Glomerular endothelial cell (primary cell): ENCODE data around the gene DNAH9. TPM values are rescaled to one million over a fixed set of nuclear protein-coding genes. Genes with fewer than 3 reads are reported as not detected.
"Not testable (repeated sequence)": the region's sequence is repeated elsewhere in the genome, so short reads cannot be mapped to it uniquely, and the experiment has no call there.

Experiments
- DNase-seq: peaks from one replicate; pipeline ENCODE4 v3.0.0-alpha.2; 2011; ENCODE audit warnings: low read depth, low spot score; ENCODE audit errors: extremely low read depth
- total RNA-seq: library from RNA; depleted of rRNA; stranded (reverse); fragments of >200 nt; gene quantifications from 2 replicates; pipeline ENCODE4 v1.2.3, GENCODE V29; 2015

The DNAH9 gene
- total RNA-seq, 1 donor from 2014 or later, result not detected

DNA sequence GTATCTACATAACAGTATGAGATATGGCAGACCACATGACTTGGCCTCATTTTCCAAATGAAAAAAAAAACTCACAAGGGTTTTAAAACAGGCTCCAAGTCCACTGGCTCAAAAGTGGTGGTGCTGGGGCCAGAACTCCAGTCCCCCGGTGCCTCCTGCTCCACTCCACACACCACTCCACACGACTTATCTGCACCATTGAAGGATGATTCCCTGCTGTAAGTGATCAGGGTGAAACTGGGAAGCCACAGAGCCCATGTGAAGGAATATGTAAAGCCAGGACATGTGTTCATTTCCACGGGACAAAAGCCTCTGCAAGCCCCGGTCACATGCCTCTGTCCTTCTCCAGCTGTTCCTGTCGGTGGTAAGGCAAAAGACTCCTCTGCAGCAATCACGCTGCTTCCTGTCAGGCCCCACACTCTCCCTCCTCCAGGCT lies 301.8 kb downstream of the DNAH9 start:
- no peak for DNase-seq

DNA sequence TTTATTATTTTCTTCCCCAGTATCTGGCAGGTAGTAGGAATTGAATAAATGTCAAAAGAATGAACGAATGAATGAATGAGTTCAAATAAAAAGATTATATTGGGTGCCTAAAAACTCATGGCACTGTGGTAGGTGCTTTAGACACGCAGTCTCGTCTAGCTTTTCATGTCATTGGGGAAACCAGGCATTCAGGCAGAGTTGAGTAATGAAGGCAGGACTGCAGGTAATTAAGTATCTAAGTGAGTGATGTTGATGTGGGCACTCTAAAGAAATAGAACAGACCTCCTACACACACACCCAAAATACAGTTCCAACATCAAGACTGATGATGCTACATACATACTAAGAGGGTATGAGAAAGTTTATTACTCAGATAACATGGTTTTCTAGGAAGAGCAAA lies 302.4 kb downstream of the DNAH9 start:
- no peak for DNase-seq

DNA sequence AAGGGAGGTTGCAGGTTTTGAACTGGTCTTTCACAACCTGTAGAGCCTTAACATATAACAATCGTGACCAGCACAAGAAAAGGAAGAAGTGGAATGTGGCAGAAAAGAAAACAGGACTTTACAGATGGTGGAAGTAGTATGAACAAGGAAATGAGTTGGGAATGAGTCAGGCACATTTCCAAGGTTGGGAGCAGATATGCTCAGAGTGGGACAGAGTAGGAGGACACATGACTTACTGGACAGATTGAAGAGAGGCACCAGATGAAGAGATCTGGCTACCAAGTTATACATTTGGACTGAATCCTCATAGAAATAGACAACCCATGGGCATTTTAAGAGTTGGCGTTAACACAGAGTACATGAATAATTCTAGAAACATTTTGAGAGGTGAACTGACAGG lies 303.7 kb downstream of the DNAH9 start:
- peak; percentile 42 for DNase-seq

DNA sequence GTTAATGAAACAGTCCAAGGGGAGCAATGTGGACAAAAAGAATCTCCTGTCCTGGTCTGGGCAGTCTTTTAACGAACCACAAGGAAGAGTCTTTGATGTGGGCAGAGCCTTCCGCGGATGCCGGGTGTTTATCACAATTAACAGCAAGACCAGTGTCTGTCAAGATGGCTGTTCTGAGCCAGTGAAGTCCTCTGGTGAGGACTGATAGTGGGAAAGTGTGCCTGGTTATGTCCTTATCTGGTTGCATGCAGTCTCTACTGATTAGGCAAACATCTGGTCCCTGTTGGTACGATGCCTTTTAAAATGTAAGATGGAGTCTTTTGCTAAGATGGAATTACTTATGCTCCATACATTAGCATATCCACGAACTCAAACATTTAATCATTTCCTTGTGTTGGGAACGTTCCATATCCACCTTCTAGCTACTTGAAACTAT lies 310.5 kb downstream of the DNAH9 start:
- no peak for DNase-seq

DNA sequence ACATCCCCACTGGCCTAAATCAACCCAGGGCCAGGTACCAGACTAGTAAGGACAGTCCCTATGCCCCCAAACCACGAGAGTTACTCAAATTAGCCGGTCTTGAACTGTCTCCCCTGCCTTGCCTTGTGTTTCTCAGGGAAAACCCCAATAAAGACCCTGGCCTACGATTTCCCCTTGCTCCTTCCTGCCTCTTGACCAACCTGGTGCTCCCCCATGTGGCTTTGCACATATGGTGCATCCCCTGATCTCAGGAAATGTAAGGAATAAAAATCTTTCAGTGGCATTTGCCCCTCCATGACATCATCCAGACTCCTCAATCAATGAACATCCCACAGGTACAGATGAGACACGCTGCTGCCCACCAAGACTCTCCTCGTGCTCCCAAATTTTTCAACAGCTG lies 311.1 kb downstream of the DNAH9 start:
- no peak for DNase-seq

DNA sequence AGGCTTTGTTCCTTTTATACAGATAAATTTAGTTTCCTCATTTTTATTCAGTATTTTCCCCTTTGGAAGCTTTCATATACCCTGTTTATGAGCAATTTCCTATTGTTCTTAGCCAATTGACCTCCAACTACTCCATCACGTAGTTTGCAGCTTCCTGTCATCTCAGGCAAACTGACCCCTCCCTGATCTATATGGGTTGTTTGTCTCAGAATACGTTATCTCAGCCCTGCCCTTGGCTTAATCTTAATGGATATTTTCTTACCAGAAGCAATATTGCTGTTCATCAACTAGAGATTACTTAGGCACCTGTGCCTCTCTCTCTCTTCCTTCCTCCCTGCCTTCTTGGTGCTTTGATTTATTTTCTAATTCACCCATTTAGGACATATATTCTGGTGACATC lies 317.8 kb downstream of the DNAH9 start:
- DNase-seq, result no peak

DNA sequence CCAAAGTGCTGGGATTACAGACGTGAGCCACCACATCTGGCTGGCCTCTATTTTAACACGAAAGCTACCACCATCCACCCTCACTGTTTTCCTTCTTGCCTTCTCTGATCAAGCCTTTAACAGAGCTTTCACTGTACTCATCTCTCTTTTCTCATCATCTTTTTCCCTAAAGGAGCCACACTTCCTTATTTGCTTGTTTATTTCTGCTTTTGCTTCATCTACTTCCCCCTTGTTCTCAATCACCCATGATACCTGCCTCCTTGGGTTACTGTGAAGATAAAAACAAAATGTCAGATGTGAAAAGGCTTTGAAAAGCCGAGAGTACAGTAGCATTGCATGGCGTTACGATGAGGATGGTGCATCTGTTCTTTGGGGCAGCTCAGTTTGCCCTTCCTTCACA lies 319.1 kb downstream of the DNAH9 start:
- DNase-seq, result no peak

DNA sequence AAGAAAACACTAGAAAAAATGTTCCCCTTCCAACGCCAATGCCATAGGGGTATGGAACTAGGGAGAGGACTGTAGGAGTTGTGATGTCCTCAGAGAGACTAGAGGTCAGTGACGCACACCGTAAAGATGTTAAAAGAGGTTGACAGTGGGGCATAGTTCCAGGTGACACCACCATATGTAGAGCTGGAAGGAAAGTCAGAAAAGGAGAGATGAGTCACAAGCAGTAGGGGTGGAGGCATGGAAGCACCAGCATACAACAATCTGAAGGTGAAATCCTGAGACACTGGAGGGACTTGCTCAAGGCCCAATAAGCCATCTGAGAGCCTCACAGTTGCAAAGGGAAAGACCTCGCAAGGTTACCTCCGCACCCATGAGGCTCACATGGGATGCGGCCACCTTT lies 323.0 kb downstream of the DNAH9 start:
- DNase-seq, result no peak

DNA sequence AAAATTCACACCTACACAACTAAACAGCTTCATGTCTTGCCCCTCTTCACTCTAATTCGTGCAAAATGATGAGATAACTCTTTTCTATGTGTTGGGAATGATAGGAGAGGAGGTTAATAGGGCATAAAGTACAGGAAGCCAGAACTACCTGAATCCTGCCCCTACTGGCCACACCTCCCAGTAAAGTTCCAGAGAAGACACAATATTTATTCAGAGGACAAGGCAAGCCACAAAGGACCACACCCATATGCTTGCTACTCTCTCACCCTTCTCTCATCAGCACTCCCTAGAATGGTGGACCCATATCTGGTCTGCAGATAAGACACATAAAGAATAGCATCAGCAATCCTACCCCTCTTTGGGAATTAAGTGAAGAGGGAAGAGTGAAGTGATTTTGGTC lies 324.4 kb downstream of the DNAH9 start:
- no peak for DNase-seq

DNA sequence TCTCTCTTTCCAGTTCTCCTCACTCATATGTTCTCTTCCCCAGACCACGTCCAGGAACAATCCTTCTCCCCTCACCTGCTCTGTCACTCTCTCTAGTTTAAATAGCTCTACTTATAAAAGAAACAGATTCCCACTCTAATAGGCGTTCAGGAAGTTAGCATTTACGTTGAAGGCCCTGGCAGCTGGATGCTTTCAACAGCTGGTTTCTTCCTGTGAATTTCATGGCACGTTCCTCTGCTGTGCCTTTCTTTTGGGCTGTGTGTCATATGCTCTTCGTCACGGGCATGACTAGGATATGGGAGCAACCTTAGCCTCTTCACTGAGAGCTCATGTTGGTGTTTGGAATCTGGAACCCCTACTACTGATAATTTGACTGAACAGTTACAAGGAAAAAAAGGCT lies 325.8 kb downstream of the DNAH9 start:
- DNase-seq, result no peak

DNA sequence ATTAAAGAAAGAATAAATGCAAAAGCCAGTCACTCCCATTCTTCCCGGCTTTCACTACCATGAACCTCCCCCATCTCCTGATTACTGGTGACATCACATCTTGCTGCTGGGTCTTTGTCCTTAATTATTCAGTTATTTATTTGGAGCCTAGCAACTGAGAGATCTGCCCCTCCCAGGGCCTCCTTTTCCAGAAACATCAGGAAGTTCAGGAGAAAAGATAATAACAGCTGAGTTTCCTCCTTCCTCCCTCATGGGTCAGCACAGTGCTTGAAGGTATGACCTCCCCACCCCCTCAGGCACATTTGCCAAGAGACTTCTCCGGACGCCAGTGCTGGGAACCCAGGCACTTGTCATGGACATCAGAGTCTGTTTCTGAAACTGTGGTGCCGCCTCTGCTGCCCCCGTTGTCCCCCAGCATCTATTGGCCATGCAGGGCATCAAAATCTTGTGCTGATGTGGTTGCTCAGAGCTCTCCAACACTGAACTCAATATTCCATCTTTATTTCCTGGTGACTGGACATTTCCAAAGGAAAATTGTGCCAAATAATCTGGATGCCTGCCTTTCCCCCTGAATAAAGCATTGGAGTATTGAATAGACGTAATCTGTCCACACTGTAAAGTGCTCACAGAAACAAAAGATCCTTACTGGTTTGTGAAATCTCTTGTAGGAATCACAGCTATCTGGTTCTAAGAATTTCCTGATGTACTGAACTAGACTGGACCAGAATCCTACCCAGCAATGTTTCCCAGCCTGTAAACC lies 327.2 kb downstream of the DNAH9 start:
- DNase-seq, result peak; percentile 58

DNA sequence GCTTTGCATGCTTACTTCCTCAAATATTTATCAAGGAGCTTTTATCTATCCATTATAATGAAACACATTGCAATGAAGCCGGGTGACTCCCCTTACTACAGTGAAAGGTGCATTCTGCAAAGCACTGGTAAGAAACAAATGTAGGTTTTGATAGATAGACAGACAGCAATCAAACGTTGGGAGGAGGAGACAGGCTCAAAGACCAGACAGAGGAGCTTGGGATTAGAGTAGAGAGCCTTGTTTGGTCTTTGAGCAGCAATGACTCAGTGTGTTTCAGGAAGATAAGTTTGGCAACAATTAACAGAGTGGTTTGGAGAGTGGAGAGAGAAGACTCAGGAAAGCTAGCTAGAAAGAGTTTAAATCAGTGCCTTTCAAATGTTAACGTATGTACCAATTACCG lies 330.2 kb downstream of the DNAH9 start:
- no peak for DNase-seq

DNA sequence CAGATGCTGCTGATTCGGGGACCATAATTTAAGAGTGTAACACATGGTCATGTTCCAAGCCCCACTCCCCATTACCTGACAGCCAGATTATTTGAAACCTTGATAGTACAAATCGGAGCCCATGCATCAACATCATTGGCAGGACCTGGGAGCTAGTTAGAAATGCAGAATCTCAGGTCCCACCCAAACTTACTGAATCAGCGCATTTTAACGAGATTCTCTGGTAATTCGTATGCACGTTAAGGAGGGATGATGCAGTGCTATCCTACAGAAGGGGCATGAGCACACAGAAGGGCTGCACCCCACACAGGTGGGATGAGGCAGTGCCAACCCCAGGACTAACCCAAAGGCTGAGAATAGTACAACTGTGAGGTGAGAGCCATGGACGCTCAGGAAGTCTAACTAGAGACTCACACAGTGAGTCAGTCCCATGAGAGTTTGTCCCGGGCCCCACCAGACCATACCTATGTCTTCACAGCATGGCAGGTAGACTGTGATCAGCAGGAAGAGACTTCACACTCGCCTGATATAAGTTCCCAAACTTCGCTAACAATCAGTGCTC lies 334.1 kb downstream of the DNAH9 start:
- no peak for DNase-seq

DNA sequence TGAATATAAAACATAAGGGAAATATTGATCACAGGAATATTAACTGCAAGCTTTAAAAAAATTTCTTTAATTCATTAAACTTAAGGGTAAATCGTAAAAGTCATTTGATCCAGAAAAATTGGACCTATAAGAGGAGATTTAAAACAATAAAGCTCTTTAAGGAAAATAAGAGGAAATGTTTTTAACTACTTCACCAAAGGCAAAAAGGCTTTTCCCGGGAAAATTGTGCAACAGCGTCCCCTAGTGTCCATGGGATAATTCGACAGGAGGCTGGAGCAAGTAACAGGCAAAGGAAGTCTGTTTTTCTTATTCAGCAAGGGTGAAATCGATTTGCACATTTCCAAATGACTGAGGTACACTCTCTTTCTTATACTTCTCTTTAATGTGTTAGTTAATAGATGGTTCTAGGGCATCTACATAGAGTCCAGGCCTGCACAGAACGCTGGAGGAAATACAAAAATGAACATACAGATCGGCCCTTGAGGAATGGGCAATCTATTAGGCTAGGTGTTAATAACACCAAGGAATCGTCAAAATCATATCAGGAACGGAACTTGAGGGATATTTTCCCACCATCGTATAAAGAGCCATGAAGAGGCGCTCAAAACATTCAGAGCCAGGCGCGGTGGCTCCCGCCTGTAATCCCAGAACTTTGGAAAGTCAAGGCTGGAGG lies 337.6 kb downstream of the DNAH9 start:
- peak; percentile 50 for DNase-seq

DNA sequence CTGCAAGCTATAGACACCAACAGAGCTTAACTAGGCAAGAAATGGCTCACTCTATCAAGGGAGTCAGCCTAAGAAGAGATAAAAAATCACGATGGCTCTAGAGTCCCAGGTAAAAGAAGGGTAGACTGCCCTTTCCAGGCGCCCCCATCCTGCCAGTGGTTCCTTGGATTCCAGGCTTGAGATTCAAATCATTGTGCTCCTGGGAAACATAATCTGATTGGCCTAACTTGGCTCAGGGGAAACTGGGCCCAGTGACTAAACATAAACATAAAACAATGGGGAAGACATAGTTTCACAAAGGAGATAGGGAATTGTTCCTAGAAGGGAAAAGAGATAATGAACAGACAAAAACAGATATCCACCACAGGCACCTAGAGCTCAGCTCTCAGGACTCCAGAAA lies 342.6 kb downstream of the DNAH9 start:
- no peak for DNase-seq

DNA sequence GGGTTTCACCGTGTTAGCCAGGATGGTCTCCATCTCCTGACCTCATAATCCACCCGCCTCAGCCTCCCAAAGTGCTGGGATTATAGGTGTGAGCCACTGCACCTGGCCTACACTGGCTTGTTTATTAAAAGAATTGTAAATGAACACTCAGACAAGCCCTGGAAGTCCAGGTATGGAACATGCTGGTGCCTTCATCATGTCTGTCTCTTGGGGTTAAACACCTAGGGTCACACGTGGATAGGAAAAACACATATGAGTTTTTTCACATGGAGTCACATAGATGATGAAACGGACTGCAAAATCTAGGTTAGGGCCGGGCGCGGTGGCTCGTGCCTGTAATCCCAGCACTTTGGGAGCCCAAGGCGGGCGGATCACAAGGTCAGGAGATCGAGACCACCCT lies 344.8 kb downstream of the DNAH9 start:
- DNase-seq, result not testable (repeated sequence)

DNA sequence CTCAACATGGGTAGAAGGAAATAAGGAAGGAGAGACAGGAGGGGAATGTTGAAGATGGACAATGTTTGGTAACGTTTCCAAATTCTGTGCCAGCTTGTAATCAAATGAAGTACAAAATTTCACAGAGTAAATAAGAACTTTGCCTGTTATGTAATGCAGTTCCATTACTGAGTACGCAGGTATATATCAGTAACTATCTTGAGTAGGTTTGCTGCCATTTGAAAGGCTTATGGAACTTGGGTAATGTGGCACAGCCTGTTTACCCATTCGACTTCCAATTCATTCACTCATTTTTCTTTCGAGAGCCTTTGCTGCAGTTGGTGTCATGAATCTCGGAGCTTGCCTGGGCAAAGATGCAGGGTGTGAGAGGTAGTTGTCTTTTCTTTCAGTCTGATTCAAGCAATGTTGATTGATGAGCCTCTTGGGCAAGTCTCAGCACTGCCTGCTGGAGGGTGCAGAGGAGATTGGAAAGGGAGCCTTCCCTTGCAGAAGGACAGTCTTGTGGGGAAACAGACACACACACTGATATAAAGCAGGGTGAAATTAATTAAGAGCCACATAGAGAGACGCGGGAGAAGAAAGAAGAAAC lies 345.6 kb downstream of the DNAH9 start:
- DNase-seq, result no peak

DNA sequence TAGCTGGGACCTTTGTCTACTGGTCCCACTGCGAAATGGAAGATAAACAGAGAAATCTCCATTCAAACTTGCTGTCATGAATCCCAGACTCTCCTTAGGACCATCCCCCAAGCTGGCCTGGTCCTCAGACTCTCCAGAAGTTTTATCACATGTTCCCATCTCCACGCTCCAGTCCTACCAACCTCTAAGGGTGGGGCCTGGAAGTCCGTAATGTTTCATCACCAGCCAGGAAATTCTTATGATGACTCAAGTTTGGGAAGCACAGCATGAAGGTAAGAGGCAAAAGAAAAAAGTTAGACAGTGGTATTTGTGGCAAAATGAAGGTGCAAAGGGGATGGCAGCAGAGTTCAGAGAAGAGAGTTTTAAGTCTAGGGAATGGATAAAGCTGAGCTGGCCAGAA lies 346.3 kb downstream of the DNAH9 start:
- DNase-seq, result no peak

DNA sequence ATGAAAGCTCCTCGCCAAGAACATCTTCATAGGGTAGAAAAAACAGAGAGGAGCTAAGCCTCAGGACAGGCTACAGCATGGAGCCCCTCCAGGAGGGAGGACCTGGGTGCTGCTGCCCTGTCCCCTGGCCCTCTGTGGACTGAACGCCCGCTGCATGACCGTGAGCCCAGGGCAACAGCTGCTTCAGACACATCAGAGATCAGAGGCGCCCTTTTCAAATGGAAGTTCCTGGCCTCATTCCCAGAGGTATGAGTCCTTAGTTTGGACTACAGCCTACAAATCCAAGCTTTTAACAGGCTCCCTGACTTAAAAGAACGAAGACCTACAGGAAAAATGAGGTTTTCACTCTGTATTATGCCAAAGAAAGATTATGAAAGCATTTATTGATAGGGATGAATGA lies 350.5 kb downstream of the DNAH9 start:
- no peak for DNase-seq

DNA sequence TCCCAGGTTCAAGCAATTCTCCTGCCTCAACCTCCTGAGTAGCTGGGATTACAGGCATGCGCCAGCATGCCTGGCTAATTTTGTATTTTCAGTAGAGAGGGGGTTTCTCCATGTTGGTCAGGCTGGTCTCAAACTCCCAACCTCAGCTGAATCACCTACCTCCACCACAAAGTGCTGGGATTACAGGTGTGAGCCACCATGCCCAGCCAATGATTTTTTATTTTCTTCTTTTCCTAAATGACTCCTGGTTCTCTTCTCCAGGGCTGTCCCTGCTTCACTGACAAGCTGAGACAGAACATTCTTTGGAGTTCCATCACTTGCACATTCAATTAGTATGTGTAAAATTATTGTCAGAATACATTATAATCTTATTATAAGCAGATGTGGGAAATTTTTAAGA lies 351.3 kb downstream of the DNAH9 start:
- DNase-seq, result not testable (repeated sequence)

DNA sequence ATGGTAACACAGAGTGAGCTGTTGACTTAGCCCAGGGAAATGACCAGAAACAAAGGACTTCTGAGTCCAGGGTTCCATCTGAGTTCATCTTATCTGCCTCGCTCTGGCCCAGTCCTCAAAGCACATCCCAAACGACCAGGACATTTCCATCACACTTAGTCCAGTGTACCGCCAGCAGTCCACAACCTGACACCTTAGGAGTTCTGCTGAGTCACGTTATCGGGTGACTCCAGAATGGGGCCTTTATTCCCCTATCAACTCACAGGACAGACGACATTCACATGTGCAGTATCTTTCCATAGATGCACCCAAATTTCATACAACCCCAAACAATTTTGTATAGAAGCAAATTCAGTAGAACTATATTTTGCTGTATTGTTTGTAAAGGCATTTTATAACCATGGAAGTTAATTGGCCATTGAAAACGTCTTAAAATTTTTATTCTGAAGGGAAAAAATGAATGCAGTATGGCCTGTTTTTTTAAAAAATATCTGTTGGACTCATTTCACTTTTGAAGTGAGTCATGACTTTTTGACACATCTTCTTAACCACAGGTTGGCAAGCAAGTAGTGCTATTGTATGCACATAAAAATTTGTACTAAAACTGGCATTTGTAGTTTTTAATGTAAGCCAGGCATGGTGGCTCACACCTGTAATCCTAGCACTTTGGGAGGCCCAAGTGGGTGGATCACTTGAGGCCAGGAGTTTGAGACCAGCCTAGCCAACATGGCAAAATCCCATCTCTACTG lies 352.7 kb downstream of the DNAH9 start:
- no peak for DNase-seq
